PC-3 (cell line): ENCODE data around the gene USP33. TPM values are rescaled to one million over a fixed set of nuclear protein-coding genes. Genes with fewer than 3 reads are reported as not detected.

ENCODE experiments used
- ATAC-seq: fragments of 200-7000 bp; cut with Tn5 transposase; 2 replicates; pipeline ENCODE4 v1.9.1; 2020; ENCODE audit warnings: mild to moderate bottlenecking, moderate library complexity
- BruUV-seq: library from RNA; stranded (reverse); fragments of 400-500 nt; replicated peaks from 2 replicates; lab custom pipeline; 2021; lab: Mats Ljungman, UMichigan
- CTCF ChIA-PET: fragments of 300-600 bp; sonication (Branson Sonifier 250); formaldehyde crosslinking; loops from one replicate; lab custom pipeline; 2022; ENCODE audit warnings: antibody characterized with exemption; lab: Charles Lee
- POLR2A ChIA-PET: fragments of 300-600 bp; sonication (Branson Sonifier 250); formaldehyde crosslinking; loops from one replicate; lab custom pipeline; 2022; ENCODE audit warnings: antibody characterized with exemption; ENCODE audit not compliant: unreplicated experiment; lab: Charles Lee
- DNase-seq: peaks from one replicate; pipeline ENCODE4 v3.0.0-alpha.2; 2015
- H2AFZ ChIP-seq: fragments of 300-600 bp; sonication (generic); 2 replicates; pipeline ENCODE4 v1.6.0; 2016; ENCODE audit warnings: antibody characterized with exemption, low read length
- H3F3A ChIP-seq: fragments of 300-600 bp; sonication (generic); one replicate; pipeline ENCODE4 v1.6.0; 2017; ENCODE audit warnings: antibody characterized with exemption, low read length, control low read depth, mild to moderate bottlenecking; ENCODE audit not compliant: unreplicated experiment
- H3K27ac ChIP-seq: fragments of 300-600 bp; sonication (generic); 2 replicates; pipeline ENCODE4 v1.5.1; 2016; ENCODE audit warnings: mild to moderate bottlenecking, low read length
- H3K27me3 ChIP-seq: fragments of 300-600 bp; sonication (generic); 2 replicates; pipeline ENCODE4 v1.6.1; 2016; ENCODE audit warnings: low read length, mixed read lengths
- H3K36me3 ChIP-seq: fragments of 300-600 bp; sonication (generic); 2 replicates; pipeline ENCODE4 v1.6.1; 2016; ENCODE audit warnings: low read depth, mixed run types, low read length, mixed read lengths
- H3K4me1 ChIP-seq: fragments of 300-600 bp; sonication (generic); 2 replicates; pipeline ENCODE4 v1.5.1; 2016; ENCODE audit warnings: low read length; ENCODE audit not compliant: insufficient read depth
- H3K4me2 ChIP-seq: fragments of 300-600 bp; sonication (generic); 2 replicates; pipeline ENCODE4 v1.6.0; 2016; ENCODE audit warnings: low read length
- H3K4me3 ChIP-seq: fragments of 300-600 bp; sonication (generic); 2 replicates; pipeline ENCODE4 v1.5.1; 2016; ENCODE audit warnings: mild to moderate bottlenecking, low read length, mixed read lengths
- H3K79me2 ChIP-seq: fragments of 300-600 bp; sonication (generic); 2 replicates; pipeline ENCODE4 v1.6.1; 2017; ENCODE audit warnings: low read length, mixed read lengths
- H3K9ac ChIP-seq: fragments of 300-600 bp; sonication (generic); 2 replicates; pipeline ENCODE4 v1.6.0; 2016; ENCODE audit warnings: mild to moderate bottlenecking, low read length
- H3K9me2 ChIP-seq: fragments of 300-600 bp; sonication (generic); replicated peaks from 2 replicates; pipeline ENCODE4 v1.6.1; 2016; ENCODE audit warnings: mixed run types, low read length, mixed read lengths
- H3K9me3 ChIP-seq: fragments of 300-600 bp; sonication (generic); 2 replicates; pipeline ENCODE4 v1.6.1; 2016; ENCODE audit warnings: low read length, mixed read lengths
- H4K20me1 ChIP-seq: fragments of 300-600 bp; sonication (generic); 2 replicates; pipeline ENCODE4 v1.6.1; 2016; ENCODE audit warnings: low read length, mixed read lengths
- CTCF ChIP-seq: fragments of 300-600 bp; sonication (generic); conservative IDR thresholded peaks from 2 replicates; pipeline ENCODE4 v1.5.1; 2017; ENCODE audit warnings: antibody characterized with exemption, low read depth, mild to moderate bottlenecking, low read length
- EZH2 ChIP-seq: fragments of 300-600 bp; sonication (generic); IDR thresholded peaks from one replicate; pipeline ENCODE4 v1.6.1; 2017; ENCODE audit warnings: antibody characterized with exemption, mild to moderate bottlenecking, low read length; ENCODE audit not compliant: unreplicated experiment
- EZH2phosphoT487 ChIP-seq: fragments of 300-600 bp; sonication (generic); IDR thresholded peaks from 2 replicates; pipeline ENCODE4 v1.6.1; 2018; ENCODE audit warnings: mild to moderate bottlenecking, antibody characterized with exemption, low read length, borderline replicate concordance
- intact Hi-C: fragments of 100-400 bp; cut with micrococcal nuclease; formaldehyde crosslinking; loops from 2 replicates; pipeline ENCODE4 v1.9.0; 2023
- total RNA-seq: library from RNA; depleted of rRNA; stranded (reverse); fragments of >200 nt; gene quantifications from 2 replicates; pipeline ENCODE4 v1.2.3, GENCODE V29; 2014

USP33 gene
- total RNA-seq, 1 experiment from 2014 or later = 42.6 TPM

- Histone ChIP-seq H3K4me3 (no peak overlapping the region), H2AFZ (no peak overlapping the region), H3K9me2 (no peaks in the 10 kb centered on the region), H3K4me1 (no peaks in the 10 kb centered on the region), H4K20me1 (peaks cover 17% of the 10 kb centered on the region; the same call in 1 of the 2 replicates), H3K4me2 (no peak overlapping the region), H3K9me3 (no peaks in the 10 kb centered on the region), H3K79me2 (peaks cover 98% of the 10 kb centered on the region), H3K9ac (no peak overlapping the region), H3K27ac (no peak overlapping the region), H3K27me3 (no peaks in the 10 kb centered on the region), H3K36me3 (no peaks in the 10 kb centered on the region; the same call in 1 of the 2 replicates), H3F3A (no peaks in the 10 kb centered on the region)
- DNase-seq (no peak), ATAC-seq (no peak)
- intact Hi-C loops = no loop called here
- POLR2A ChIA-PET = no interaction called here
- CTCF ChIA-PET = no interaction called here
- no peak for TF ChIP-seq EZH2
- TF ChIP-seq EZH2phosphoT487 = no peak
- no peak for TF ChIP-seq CTCF
- BruUV-seq = no TSS peak
Observed at GRCh38 chr1:77661696-77662095, 98.0 kb downstream of the USP33 start.

- no peaks in the 10 kb centered on the region for H3K4me1 ChIP-seq
- H4K20me1 ChIP-seq = peaks cover 20% of the 10 kb centered on the region; the same call in 1 of the 2 replicates
- intact Hi-C loops = no loop called here
- H3F3A ChIP-seq = no peaks in the 10 kb centered on the region
- H3K27ac ChIP-seq = no peak overlapping the region
- peaks cover 98% of the 10 kb centered on the region for H3K79me2 ChIP-seq
- no peaks in the 10 kb centered on the region; the same call in 1 of the 2 replicates for H3K36me3 ChIP-seq
- no peaks in the 10 kb centered on the region for H3K9me3 ChIP-seq
- ATAC-seq (no peak), DNase-seq (no peak)
- no TSS peak for BruUV-seq
- no peak overlapping the region for H3K4me3 ChIP-seq
- H3K4me2 ChIP-seq = no peak overlapping the region
- TF ChIP-seq EZH2phosphoT487 = no peak
- TF ChIP-seq EZH2 = no peak
- TF ChIP-seq CTCF = no peak
- H3K9ac ChIP-seq = no peak overlapping the region
- H3K27me3 ChIP-seq = no peaks in the 10 kb centered on the region
- no peak overlapping the region for H2AFZ ChIP-seq
- ChIA-PET CTCF (no interaction called here), POLR2A (no interaction called here)
- H3K9me2 ChIP-seq = no peaks in the 10 kb centered on the region
Observed at GRCh38 chr1:77659879-77660593, 99.6 kb downstream of the USP33 start.

- intact Hi-C loops = no loop called here
- Histone ChIP-seq H3F3A (no peaks in the 10 kb centered on the region), H2AFZ (no peak overlapping the region), H3K27ac (no peak overlapping the region), H3K79me2 (peaks cover 97% of the 10 kb centered on the region), H4K20me1 (peaks cover 18% of the 10 kb centered on the region; the same call in 1 of the 2 replicates), H3K4me2 (no peak overlapping the region), H3K27me3 (no peaks in the 10 kb centered on the region), H3K4me3 (no peak overlapping the region), H3K9me3 (no peaks in the 10 kb centered on the region), H3K4me1 (no peaks in the 10 kb centered on the region), H3K9ac (no peak overlapping the region), H3K36me3 (no peaks in the 10 kb centered on the region; the same call in 1 of the 2 replicates), H3K9me2 (no peaks in the 10 kb centered on the region)
- BruUV-seq = no TSS peak
- ATAC-seq (no peak), DNase-seq (no peak)
- CTCF ChIA-PET = no interaction called here
- POLR2A ChIA-PET = interaction anchor here (0.5 kb wide), 1 partner anchor 439 kb away, joined by 3 read pairs; no protein-coding TSS in a partner anchor
- TF ChIP-seq CTCF = no peak
- TF ChIP-seq EZH2 = no peak
- TF ChIP-seq EZH2phosphoT487 = no peak
Observed at GRCh38 chr1:77658271-77658670, 101.4 kb downstream of the USP33 start.
